DMS 273 (cell line): Measurements from ENCODE around the gene GABPB2.

Source experiments
- DNase-seq: peaks from one replicate; lab custom pipeline; 2025; ENCODE audit not compliant: unreplicated experiment; lab: John Stamatoyannopoulos, UW

The GABPB2 gene

GRCh38 chr1:151159373-151159772 lies 88.8 kb downstream of the GABPB2 start:
- no peak for DNase-seq

- no peak for DNase-seq
Measured at GRCh38 chr1:151164732-151165280, 94.2 kb downstream of the GABPB2 start.

- DNase-seq: peak; percentile 100
Measured at GRCh38 chr1:151165281-151165737, 94.7 kb downstream of the GABPB2 start.

GRCh38 chr1:151165738-151166504 lies 95.4 kb downstream of the GABPB2 start, which contains the start of the genes LYSMD1 and SCNM1:
LYSMD1 (minus strand) TSS chr1:151165902; CDS start chr1:151165258, 644 bp downstream.
SCNM1 (plus strand) TSS chr1:151166144; CDS start chr1:151166153, 9 bp downstream.
- DNase-seq: peak; percentile 100

GRCh38 chr1:151166505-151166956 lies 96.0 kb downstream of the GABPB2 start:
- peak; percentile 99 for DNase-seq

GRCh38 chr1:151167116-151167515 lies 96.6 kb downstream of the GABPB2 start:
- no peak for DNase-seq

GRCh38 chr1:151171190-151171589 lies 100.6 kb downstream of the GABPB2 start:
- no peak for DNase-seq
